CD4-positive, alpha-beta T cell (primary cell): Measurements from ENCODE around the gene CNTFR. TPM values are rescaled to one million over a fixed set of nuclear protein-coding genes. Genes with fewer than 3 reads are reported as not detected.

Source experiments
- ATAC-seq: fragments of 200-7000 bp; cut with Tn5 transposase; one replicate; pipeline ENCODE4 v1.10.0; 2022; ENCODE audit warnings: mild to moderate bottlenecking; ENCODE audit not compliant: poor library complexity
- CTCF ChIA-PET: fragments of 350-600 bp; sonication (Branson Sonifier 250); formaldehyde crosslinking; loops from one replicate; lab custom pipeline; 2021; ENCODE audit warnings: antibody characterized with exemption, inconsistent platforms; lab: Charles Lee
- POLR2A ChIA-PET: fragments of 350-600 bp; sonication (Branson Sonifier 250); formaldehyde crosslinking; loops from one replicate; lab custom pipeline; 2021; ENCODE audit warnings: antibody characterized with exemption, inconsistent platforms; lab: Charles Lee
- DNase-seq, 14 experiments: peaks; one replicate each; pipeline ENCODE4 v3.0.0-alpha.2; 2013 to 2020; ENCODE audit warnings: mixed read lengths in 2 of 14
- H3K27ac ChIP-seq, 2 donors: one replicate each; pipeline versions ENCODE4 v1.5.1 to v1.7.0; 2013; ENCODE audit warnings: low read length in 2 of 2, low read depth in 1 of 2, mild to moderate bottlenecking in 1 of 2
- H3K27me3 ChIP-seq, 2 experiments: 1 replicate in 1 of 2; 2 replicates in 1 of 2; pipeline versions ENCODE4 v1.6.1 to v1.7.0; 2013; ENCODE audit warnings: low read length in 2 of 2, control low read depth in 1 of 2, mild to moderate bottlenecking in 1 of 2, moderate library complexity in 1 of 2; ENCODE audit not compliant: insufficient read depth in 2 of 2, control insufficient read depth in 1 of 2
- H3K36me3 ChIP-seq: one replicate; pipeline ENCODE4 v1.6.1; 2013; ENCODE audit warnings: low read length, control low read depth; ENCODE audit not compliant: insufficient read depth
- H3K4me1 ChIP-seq: one replicate; pipeline ENCODE4 v1.6.1; 2013; ENCODE audit warnings: low read length, control low read depth; ENCODE audit not compliant: insufficient read depth
- H3K4me3 ChIP-seq: one replicate; pipeline ENCODE4 v1.5.1; 2013; ENCODE audit warnings: mild to moderate bottlenecking, low read length, moderate library complexity
- H3K9me3 ChIP-seq, 2 experiments: 1 replicate in 1 of 2; 2 replicates in 1 of 2; pipeline versions ENCODE4 v1.6.1 to v1.7.0; 2013; ENCODE audit warnings: low read length in 2 of 2, mild to moderate bottlenecking in 2 of 2, control low read depth in 1 of 2, moderate library complexity in 1 of 2; ENCODE audit not compliant: control insufficient read depth in 1 of 2, insufficient read depth in 1 of 2
- H3K27ac Mint-ChIP-seq: one replicate; pipeline ENCODE4 v1.8.0; 2020; ENCODE audit warnings: mixed read lengths
- H3K27me3 Mint-ChIP-seq: one replicate; pipeline ENCODE4 v1.8.0; 2021; ENCODE audit warnings: mixed read lengths
- H3K36me3 Mint-ChIP-seq: one replicate; pipeline ENCODE4 v1.8.0; 2021; ENCODE audit warnings: low read depth, mixed read lengths
- H3K4me1 Mint-ChIP-seq: one replicate; pipeline ENCODE4 v1.8.0; 2021; ENCODE audit warnings: low read depth, mixed read lengths
- H3K4me3 Mint-ChIP-seq: one replicate; pipeline ENCODE4 v1.8.0; 2020; ENCODE audit warnings: mild to moderate bottlenecking, mixed read lengths
- H3K9me3 Mint-ChIP-seq: one replicate; pipeline ENCODE4 v1.8.0; 2020; ENCODE audit warnings: mixed read lengths
- intact Hi-C, 2 experiments: fragments of 100-400 bp; cut with DNase I in 1 of 2; cut with micrococcal nuclease in 1 of 2; formaldehyde crosslinking; loops; one replicate each; pipeline versions ENCODE4 v1.15.1 to v1.9.0; 2023 to 2025; cut with DNase I, micrococcal nuclease
- total RNA-seq, 174 experiments: library from RNA in 2 of 174; stranded (reverse) in 2 of 174; gene quantifications; one replicate each; pipeline ENCODE4 v1.2.3 and lab custom pipeline; 2021 to 2026
- TF ChIP-seq, protein P1 (sequence below): fragments of 200-600 bp; IDR thresholded peaks from one replicate; pipeline ENCODE4 v1.8.0; 2022; ENCODE audit warnings: antibody characterized with exemption, mild to moderate bottlenecking

Gene CNTFR
- total RNA-seq, 2 experiments from 2014 or later = not detected

DNA sequence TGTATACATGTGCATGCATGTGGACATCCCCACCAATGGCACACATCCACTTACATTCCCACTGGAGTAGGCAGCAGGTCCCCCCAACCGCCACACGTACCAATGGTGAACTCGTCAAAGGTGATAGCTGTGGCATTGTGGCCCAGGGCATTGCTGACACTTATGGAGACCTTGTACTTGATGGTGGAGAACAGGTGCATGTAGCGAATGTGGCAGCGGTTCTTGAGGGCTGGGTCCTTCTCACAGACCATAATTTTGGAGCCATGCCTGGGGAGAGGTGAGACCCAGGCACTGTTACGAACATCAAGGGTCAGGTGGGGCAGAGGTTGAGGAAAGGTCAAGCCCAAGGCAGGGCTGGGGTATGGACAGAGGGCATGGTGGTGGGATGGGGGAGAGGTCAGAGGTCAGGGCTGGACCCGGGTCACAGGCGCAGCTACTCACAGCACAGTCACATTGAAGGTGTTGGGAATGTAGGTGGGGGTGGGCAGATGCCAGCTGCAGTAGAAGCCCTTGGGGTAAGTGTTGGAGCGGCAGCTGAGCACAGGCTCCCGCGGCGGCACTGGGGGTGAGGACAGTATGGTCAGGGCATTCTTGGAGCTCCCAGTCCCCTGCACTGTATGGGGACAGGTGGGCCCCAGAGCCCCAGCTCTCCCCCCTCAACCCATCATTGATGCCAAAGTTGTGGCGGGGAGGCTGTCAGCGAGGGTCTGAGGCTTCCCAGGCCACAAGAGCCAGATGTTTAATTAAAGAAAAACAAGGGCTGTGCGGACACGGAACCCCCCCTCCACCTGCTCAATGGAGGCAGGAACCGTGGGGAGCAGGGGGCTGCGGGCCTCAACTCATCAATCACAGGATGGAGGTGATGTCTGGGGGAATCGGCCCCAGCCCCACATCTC is 31.9 kb downstream of the CNTFR start:
- H3K36me3 Mint-ChIP-seq = no peaks in the 10 kb centered on the region
- Histone ChIP-seq H3K4me1 (no peaks in the 10 kb centered on the region), H3K9me3 (peaks cover 0 to 11% of the 10 kb centered on the region in 2 experiments), H3K27me3 (peaks cover 15 to 22% of the 10 kb centered on the region in 2 experiments), H3K27ac (no peak overlapping the region), H3K4me3 (no peak overlapping the region), H3K36me3 (no peaks in the 10 kb centered on the region)
- ChIA-PET POLR2A (no interaction called here), CTCF (no interaction called here)
- peaks cover 51% of the 10 kb centered on the region for H3K27me3 Mint-ChIP-seq
- TF ChIP-seq, protein P1, sequence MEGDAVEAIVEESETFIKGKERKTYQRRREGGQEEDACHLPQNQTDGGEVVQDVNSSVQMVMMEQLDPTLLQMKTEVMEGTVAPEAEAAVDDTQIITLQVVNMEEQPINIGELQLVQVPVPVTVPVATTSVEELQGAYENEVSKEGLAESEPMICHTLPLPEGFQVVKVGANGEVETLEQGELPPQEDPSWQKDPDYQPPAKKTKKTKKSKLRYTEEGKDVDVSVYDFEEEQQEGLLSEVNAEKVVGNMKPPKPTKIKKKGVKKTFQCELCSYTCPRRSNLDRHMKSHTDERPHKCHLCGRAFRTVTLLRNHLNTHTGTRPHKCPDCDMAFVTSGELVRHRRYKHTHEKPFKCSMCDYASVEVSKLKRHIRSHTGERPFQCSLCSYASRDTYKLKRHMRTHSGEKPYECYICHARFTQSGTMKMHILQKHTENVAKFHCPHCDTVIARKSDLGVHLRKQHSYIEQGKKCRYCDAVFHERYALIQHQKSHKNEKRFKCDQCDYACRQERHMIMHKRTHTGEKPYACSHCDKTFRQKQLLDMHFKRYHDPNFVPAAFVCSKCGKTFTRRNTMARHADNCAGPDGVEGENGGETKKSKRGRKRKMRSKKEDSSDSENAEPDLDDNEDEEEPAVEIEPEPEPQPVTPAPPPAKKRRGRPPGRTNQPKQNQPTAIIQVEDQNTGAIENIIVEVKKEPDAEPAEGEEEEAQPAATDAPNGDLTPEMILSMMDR = no peak
- ATAC-seq (no peak), DNase-seq (no peak)
- H3K4me3 Mint-ChIP-seq = no peak overlapping the region
- no peaks in the 10 kb centered on the region for H3K9me3 Mint-ChIP-seq
- intact Hi-C loops = no loop called here
- no peaks in the 10 kb centered on the region for H3K4me1 Mint-ChIP-seq
- no peak overlapping the region for H3K27ac Mint-ChIP-seq

DNA sequence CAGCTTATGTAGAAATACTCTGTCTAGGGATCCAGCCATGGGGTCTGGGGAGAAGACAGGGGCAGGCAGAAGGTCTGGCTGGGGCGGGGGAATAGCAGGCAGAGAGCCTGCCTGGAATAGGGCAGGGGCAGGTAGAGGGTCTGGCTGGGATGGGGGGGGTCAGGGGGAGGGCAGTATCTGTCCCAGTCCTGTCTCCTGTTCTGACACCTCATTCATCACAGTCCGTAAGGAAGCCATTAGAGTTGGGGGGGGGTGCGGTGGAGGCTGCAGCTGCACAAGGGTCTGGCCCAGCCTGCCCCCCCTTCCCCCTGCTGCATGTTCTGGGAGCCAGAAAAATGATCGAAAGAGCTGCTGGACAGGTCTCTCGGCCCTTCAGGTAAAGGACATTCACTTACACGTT is 32.6 kb downstream of the CNTFR start:
- TF ChIP-seq, protein P1 = no peak
- H3K27ac Mint-ChIP-seq = no peak overlapping the region
- no peaks in the 10 kb centered on the region for H3K36me3 ChIP-seq
- no peaks in the 10 kb centered on the region for H3K4me1 Mint-ChIP-seq
- ChIA-PET CTCF (no interaction called here), POLR2A (no interaction called here)
- no peak overlapping the region for H3K4me3 ChIP-seq
- H3K4me1 ChIP-seq = no peaks in the 10 kb centered on the region
- H3K27me3 ChIP-seq = peaks cover 16 to 22% of the 10 kb centered on the region in 2 experiments
- H3K4me3 Mint-ChIP-seq = no peak overlapping the region
- ATAC-seq (no peak), DNase-seq (no peak)
- intact Hi-C loops = no loop called here
- H3K9me3 ChIP-seq = peaks cover 0 to 8% of the 10 kb centered on the region in 2 experiments
- H3K9me3 Mint-ChIP-seq = no peaks in the 10 kb centered on the region
- peaks cover 47% of the 10 kb centered on the region for H3K27me3 Mint-ChIP-seq
- H3K27ac ChIP-seq = no peak overlapping the region
- no peaks in the 10 kb centered on the region for H3K36me3 Mint-ChIP-seq

DNA sequence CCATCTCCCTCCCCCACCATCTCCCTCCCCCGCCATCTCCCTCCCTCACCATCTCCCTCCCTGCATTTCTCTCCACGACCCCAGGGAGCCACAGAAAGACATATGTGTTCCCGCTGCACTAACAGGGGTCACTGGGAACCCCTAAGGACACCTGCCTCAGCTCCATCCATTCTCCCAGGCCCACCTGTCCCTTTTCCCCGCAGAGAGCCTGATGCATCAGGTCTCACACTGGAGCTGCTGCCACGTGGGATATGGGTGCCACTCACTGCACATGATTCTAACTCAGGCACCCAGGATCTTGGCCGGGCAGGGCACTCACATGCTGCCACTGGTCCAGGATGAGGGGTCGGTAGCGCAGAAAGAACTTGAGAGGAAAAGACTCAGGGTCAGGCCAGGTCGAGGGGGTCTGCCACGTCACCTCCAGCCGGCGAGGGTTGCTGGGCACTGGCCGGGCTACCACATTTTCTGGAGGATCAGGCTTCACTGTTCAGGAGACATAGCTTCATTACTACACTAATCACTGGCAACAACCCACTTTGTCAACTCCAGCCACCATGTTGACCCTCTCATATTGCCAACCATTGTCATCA is 33.5 kb downstream of the CNTFR start:
- ChIA-PET POLR2A (no interaction called here), CTCF (no interaction called here)
- H3K4me3 Mint-ChIP-seq = no peak overlapping the region
- no peaks in the 10 kb centered on the region for H3K9me3 Mint-ChIP-seq
- TF ChIP-seq, protein P1 = no peak
- peaks cover 47% of the 10 kb centered on the region for H3K27me3 Mint-ChIP-seq
- H3K27me3 ChIP-seq = peaks cover 16 to 22% of the 10 kb centered on the region in 2 experiments
- ATAC-seq = no peak
- no peaks in the 10 kb centered on the region for H3K36me3 ChIP-seq
- no peaks in the 10 kb centered on the region for H3K4me1 ChIP-seq
- H3K4me1 Mint-ChIP-seq = no peaks in the 10 kb centered on the region
- H3K27ac Mint-ChIP-seq = no peak overlapping the region
- no peaks in the 10 kb centered on the region for H3K36me3 Mint-ChIP-seq
- peaks cover 0 to 5% of the 10 kb centered on the region in 2 experiments for H3K9me3 ChIP-seq
- intact Hi-C loops = no loop called here
- H3K27ac ChIP-seq = no peak overlapping the region
- DNase-seq = no peak
- H3K4me3 ChIP-seq = no peak overlapping the region
